Dendritic cell treated with granulocyte-macrophage colony-stimulating factor and Interleukin-4, amounts not matched to agents 40 ng/mL and 50 ng/mL, for 4 days (primary cell): ENCODE measurements around the gene ADAM12.

Experiments used
- H3K27ac Mint-ChIP-seq: one replicate; pipeline ENCODE4 v1.8.0; 2022; ENCODE audit warnings: mild to moderate bottlenecking, mixed read lengths
- H3K27me3 Mint-ChIP-seq: one replicate; pipeline ENCODE4 v1.8.0; 2022; ENCODE audit warnings: mild to moderate bottlenecking, mixed read lengths
- H3K36me3 Mint-ChIP-seq: one replicate; pipeline ENCODE4 v1.8.0; 2022; ENCODE audit warnings: low read depth, mixed read lengths
- H3K4me1 Mint-ChIP-seq: one replicate; pipeline ENCODE4 v1.8.0; 2022; ENCODE audit warnings: low read depth, mixed read lengths
- H3K4me3 Mint-ChIP-seq: one replicate; pipeline ENCODE4 v1.8.0; 2022; ENCODE audit warnings: mild to moderate bottlenecking, moderate library complexity, mixed read lengths
- H3K9me3 Mint-ChIP-seq: one replicate; pipeline ENCODE4 v1.8.0; 2022; ENCODE audit warnings: mixed read lengths
- intact Hi-C: fragments of 100-400 bp; cut with micrococcal nuclease; formaldehyde crosslinking; loops from one replicate; pipeline ENCODE4 v1.15.0; 2022

Gene ADAM12

GRCh38 chr10:126126866-126127265 lies 261.4 kb downstream of the ADAM12 start:
- H3K27ac Mint-ChIP-seq: peak overlapping the region; percentile 56

GRCh38 chr10:126126023-126126422 lies 262.3 kb downstream of the ADAM12 start:
- Mint-ChIP-seq H3K27me3 (peaks cover 2% of the 10 kb centered on the region), H3K9me3 (no peaks in the 10 kb centered on the region), H3K27ac (peak overlapping the region; percentile 62), H3K4me3 (no peak overlapping the region), H3K36me3 (no peaks in the 10 kb centered on the region), H3K4me1 (peaks cover 42% of the 10 kb centered on the region)
- intact Hi-C loops: no loop called here

More at GRCh38 chr10:126126866-126127265, 261.4 kb downstream of the ADAM12 start:
- Mint-ChIP-seq H3K4me1 (peaks cover 46% of the 10 kb centered on the region), H3K4me3 (no peak overlapping the region), H3K36me3 (no peaks in the 10 kb centered on the region), H3K9me3 (no peaks in the 10 kb centered on the region), H3K27me3 (peaks cover 2% of the 10 kb centered on the region)
- intact Hi-C loops: no loop called here

- peaks cover 2% of the 10 kb centered on the region for H3K27me3 Mint-ChIP-seq
- peak overlapping the region; percentile 62 for H3K27ac Mint-ChIP-seq
- H3K4me3 Mint-ChIP-seq: no peak overlapping the region
- H3K9me3 Mint-ChIP-seq: no peaks in the 10 kb centered on the region
- no peaks in the 10 kb centered on the region for H3K36me3 Mint-ChIP-seq
- intact Hi-C loops: no loop called here
- peaks cover 40% of the 10 kb centered on the region for H3K4me1 Mint-ChIP-seq
Observed at GRCh38 chr10:126124668-126125349, 263.5 kb downstream of the ADAM12 start.

- Mint-ChIP-seq H3K4me1 (peaks cover 38% of the 10 kb centered on the region), H3K27me3 (peaks cover 2% of the 10 kb centered on the region), H3K27ac (no peak overlapping the region), H3K36me3 (no peaks in the 10 kb centered on the region), H3K9me3 (no peaks in the 10 kb centered on the region), H3K4me3 (no peak overlapping the region)
- intact Hi-C loops: no loop called here
Observed at GRCh38 chr10:126124046-126124445, 264.2 kb downstream of the ADAM12 start.

- Mint-ChIP-seq H3K27ac (peak overlapping the region; percentile 30), H3K9me3 (no peaks in the 10 kb centered on the region), H3K27me3 (peaks cover 2% of the 10 kb centered on the region), H3K36me3 (no peaks in the 10 kb centered on the region), H3K4me3 (no peak overlapping the region), H3K4me1 (peaks cover 32% of the 10 kb centered on the region)
- intact Hi-C loops: no loop called here
Observed at GRCh38 chr10:126123466-126123865, 264.8 kb downstream of the ADAM12 start.

- no peak overlapping the region for H3K27ac Mint-ChIP-seq
- no peaks in the 10 kb centered on the region for H3K27me3 Mint-ChIP-seq
- H3K36me3 Mint-ChIP-seq: no peaks in the 10 kb centered on the region
- H3K4me1 Mint-ChIP-seq: peaks cover 27% of the 10 kb centered on the region
- intact Hi-C loops: no loop called here
- H3K9me3 Mint-ChIP-seq: no peaks in the 10 kb centered on the region
- H3K4me3 Mint-ChIP-seq: no peak overlapping the region
Observed at GRCh38 chr10:126122881-126123280, 265.4 kb downstream of the ADAM12 start.

GRCh38 chr10:126119599-126119998 lies 268.7 kb downstream of the ADAM12 start:
- Mint-ChIP-seq H3K4me1 (peaks cover 18% of the 10 kb centered on the region), H3K9me3 (no peaks in the 10 kb centered on the region)
- intact Hi-C loops: no loop called here

GRCh38 chr10:126118476-126118875 lies 269.8 kb downstream of the ADAM12 start:
- no peaks in the 10 kb centered on the region for H3K27me3 Mint-ChIP-seq
- no peaks in the 10 kb centered on the region for H3K9me3 Mint-ChIP-seq
- H3K36me3 Mint-ChIP-seq: no peaks in the 10 kb centered on the region
- no peak overlapping the region for H3K4me3 Mint-ChIP-seq
- no peak overlapping the region for H3K27ac Mint-ChIP-seq
- intact Hi-C loops: no loop called here
- H3K4me1 Mint-ChIP-seq: peaks cover 25% of the 10 kb centered on the region

More at GRCh38 chr10:126119599-126119998, 268.7 kb downstream of the ADAM12 start:
- no peaks in the 10 kb centered on the region for H3K27me3 Mint-ChIP-seq
- no peak overlapping the region for H3K4me3 Mint-ChIP-seq
- peak overlapping the region; percentile 35 for H3K27ac Mint-ChIP-seq
- no peaks in the 10 kb centered on the region for H3K36me3 Mint-ChIP-seq

- intact Hi-C loops: no loop called here
- no peaks in the 10 kb centered on the region for H3K27me3 Mint-ChIP-seq
- peaks cover 37% of the 10 kb centered on the region for H3K4me1 Mint-ChIP-seq
- no peak overlapping the region for H3K4me3 Mint-ChIP-seq
- H3K36me3 Mint-ChIP-seq: peaks cover 6% of the 10 kb centered on the region
- peak overlapping the region; percentile 23 for H3K27ac Mint-ChIP-seq
- H3K9me3 Mint-ChIP-seq: no peaks in the 10 kb centered on the region
Observed at GRCh38 chr10:126117196-126117595, 271.1 kb downstream of the ADAM12 start.

GRCh38 chr10:126115886-126116285 lies 272.4 kb downstream of the ADAM12 start:
- Mint-ChIP-seq H3K9me3 (no peaks in the 10 kb centered on the region), H3K4me1 (peaks cover 45% of the 10 kb centered on the region), H3K4me3 (no peak overlapping the region), H3K36me3 (peaks cover 6% of the 10 kb centered on the region), H3K27me3 (no peaks in the 10 kb centered on the region), H3K27ac (no peak overlapping the region)
- intact Hi-C loops: no loop called here

- Mint-ChIP-seq H3K27me3 (no peaks in the 10 kb centered on the region), H3K27ac (peak overlapping the region; percentile 84), H3K36me3 (peaks cover 6% of the 10 kb centered on the region), H3K9me3 (no peaks in the 10 kb centered on the region), H3K4me1 (peaks cover 45% of the 10 kb centered on the region), H3K4me3 (no peak overlapping the region)
- intact Hi-C loops: no loop called here
Observed at GRCh38 chr10:126114884-126115555, 273.3 kb downstream of the ADAM12 start.

GRCh38 chr10:126111516-126111915 lies 276.8 kb downstream of the ADAM12 start:
- Mint-ChIP-seq H3K4me3 (peak overlapping the region; percentile 17), H3K36me3 (peaks cover 6% of the 10 kb centered on the region), H3K4me1 (peaks cover 57% of the 10 kb centered on the region), H3K27me3 (no peaks in the 10 kb centered on the region), H3K9me3 (no peaks in the 10 kb centered on the region), H3K27ac (peak overlapping the region; percentile 84)
- intact Hi-C loops: loop anchor here (2.0 kb wide), 1 partner anchor 69 kb away; no protein-coding TSS in a partner anchor

GRCh38 chr10:126110489-126111180 lies 277.6 kb downstream of the ADAM12 start:
- intact Hi-C loops: loop anchor here (2.0 kb wide), 1 partner anchor 68 kb away; no protein-coding TSS in a partner anchor
- Mint-ChIP-seq H3K27me3 (no peaks in the 10 kb centered on the region), H3K27ac (peak overlapping the region; percentile 84), H3K9me3 (no peaks in the 10 kb centered on the region), H3K4me3 (no peak overlapping the region), H3K36me3 (peaks cover 6% of the 10 kb centered on the region), H3K4me1 (peaks cover 65% of the 10 kb centered on the region)

- intact Hi-C loops: loop anchor here (2.0 kb wide), 1 partner anchor 67 kb away; no protein-coding TSS in a partner anchor
- Mint-ChIP-seq H3K9me3 (no peaks in the 10 kb centered on the region), H3K36me3 (peaks cover 6% of the 10 kb centered on the region), H3K4me3 (no peak overlapping the region), H3K27me3 (no peaks in the 10 kb centered on the region), H3K27ac (peak overlapping the region; percentile 84), H3K4me1 (peaks cover 71% of the 10 kb centered on the region)
Observed at GRCh38 chr10:126109893-126110292, 278.4 kb downstream of the ADAM12 start.
